Measurements from ENCODE around the gene LPP.
"Not testable (repeated sequence)": the region's sequence is repeated elsewhere in the genome, so short reads cannot be mapped to it uniquely, and the experiment has no call there.

LPP gene

GRCh38 chr3:188605905-188606304 lies 451.9 kb downstream of the LPP start:
- DNase-seq, result no peak

DNA sequence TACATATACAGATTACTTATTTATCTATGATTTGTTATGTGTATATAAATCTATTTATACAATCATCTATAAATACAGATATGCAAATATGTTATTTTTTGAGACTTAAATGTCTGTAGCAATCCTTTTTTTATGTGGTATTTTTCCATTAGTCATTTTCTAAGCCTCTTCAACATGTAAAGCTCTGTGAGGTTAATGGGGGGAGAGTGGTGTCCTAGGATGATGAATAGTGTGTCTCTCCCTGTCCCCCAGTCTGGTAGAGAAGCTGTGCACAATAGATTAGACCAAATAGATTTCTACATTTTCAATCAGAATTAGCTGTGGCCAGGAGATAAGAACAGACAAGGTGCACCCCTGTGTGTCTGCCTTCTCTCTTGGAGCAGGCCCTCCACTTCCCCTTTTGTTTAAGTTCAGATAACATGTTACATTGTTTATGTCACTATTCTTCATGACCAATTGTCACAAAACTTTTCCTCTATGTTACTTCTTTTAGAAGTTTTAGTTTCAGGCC lies 453.9 kb downstream of the LPP start:
- DNase-seq, result no peak

DNA sequence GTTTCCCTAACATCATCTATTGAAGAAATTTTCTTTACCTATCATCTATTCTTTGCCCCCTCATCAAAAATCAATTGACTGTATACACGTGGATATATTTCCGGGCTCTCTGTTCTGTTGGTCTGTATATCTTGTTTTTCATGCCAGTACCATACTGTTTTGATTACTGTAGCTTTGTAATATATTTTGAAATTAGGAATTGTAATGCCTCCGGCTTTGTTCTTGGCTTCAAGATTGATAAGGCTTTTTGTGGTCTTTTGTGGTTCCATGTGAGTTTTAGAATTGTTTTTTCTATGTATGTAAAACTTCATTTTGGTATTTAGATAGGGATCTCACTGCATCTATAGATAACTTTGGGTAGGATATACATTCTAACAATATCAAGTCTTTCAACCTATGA lies 454.4 kb downstream of the LPP start:
- DNase-seq, result no peak

DNA sequence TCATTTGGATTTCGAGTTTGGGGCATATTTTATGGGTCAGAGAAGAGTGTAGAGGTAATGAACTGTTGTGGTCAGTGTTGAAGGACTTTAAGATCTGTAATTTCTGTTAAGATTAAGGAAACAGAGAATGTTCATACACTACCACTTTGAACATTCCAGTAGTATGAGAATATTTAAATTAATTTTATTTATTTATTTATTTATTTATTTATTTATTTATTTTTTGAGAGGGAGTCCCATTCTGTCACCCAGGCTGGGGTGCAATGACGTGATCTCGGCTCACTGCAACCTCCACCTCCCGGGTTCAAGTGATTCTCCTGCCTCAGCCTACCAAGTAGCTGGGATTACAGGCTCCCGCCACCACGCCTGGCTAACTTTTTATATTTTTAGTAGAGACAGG lies 459.8 kb downstream of the LPP start:
- not testable (repeated sequence) for DNase-seq

DNA sequence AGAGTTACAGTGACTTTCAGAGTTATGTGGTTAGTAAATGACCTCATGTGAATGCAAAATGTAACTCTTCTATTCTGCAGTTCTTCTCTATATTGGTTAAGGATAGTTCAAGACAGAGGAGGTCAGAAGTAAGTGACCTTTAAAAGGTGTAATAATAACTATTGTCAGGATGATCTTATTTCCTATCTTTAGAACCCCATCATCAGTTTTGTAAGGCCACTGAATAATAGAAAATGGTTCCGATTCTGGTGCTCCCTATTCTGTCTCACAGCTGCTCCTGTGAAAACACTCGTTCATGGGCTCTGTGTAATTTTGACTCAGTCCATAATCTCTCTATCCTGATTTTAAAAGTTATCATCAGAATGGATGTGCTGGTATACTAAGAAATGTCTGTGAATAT lies 463.3 kb downstream of the LPP start:
- DNase-seq, result no peak

DNA sequence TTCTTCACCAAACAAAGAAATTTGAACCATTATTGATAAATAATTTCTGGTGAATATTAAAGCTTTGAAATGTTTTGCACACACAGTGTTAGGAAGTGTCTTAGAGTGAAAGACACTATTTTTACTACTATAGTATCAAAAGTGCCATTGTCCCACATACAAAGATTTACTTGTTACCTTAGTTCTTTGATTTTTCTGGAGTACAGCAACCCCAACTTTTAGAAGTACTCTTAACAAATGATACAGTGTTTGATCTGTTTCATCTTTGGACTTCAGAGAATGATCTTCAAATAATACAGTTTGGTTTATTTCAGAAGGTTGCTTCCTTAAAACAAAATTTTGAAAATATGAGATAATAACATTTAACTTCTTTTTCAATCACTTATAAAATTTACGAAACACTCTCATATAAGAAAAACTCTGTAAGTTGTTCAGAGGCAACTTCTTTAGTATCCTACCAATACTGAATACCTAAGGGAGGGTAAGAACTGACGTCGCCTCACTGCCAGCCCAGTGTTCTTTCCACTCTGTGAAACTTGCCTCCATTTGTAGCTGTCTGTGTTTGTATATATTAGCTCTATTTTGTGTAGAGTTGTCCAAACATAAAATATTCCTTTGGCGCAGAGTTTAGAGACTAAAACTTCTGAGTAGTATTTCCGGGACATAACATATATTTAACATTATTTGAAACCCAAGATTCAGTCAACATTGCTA lies 464.2 kb downstream of the LPP start:
- no peak for DNase-seq

- no peak for DNase-seq
Observed at GRCh38 chr3:188620752-188621151, 466.8 kb downstream of the LPP start.

DNA sequence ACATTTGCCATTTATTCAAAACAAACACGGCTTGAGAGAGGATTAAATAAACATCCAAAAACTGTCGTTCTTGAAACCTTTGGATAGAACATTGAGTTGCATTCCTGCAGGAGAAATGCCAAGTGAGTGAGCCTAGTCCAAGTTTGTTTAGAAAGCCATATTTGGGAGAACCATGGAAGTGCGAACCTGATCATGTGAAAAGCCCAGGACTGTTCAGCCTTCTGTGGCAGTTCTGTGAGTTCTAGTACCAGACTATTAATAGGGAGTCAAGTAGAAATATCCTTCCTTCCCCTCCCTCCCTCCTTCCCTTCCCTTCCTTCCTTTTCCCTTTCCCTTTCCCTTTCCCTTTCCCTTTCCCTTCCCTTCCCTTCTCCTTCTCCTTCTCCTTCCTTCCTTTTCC lies 470.4 kb downstream of the LPP start:
- DNase-seq, result no peak

DNA sequence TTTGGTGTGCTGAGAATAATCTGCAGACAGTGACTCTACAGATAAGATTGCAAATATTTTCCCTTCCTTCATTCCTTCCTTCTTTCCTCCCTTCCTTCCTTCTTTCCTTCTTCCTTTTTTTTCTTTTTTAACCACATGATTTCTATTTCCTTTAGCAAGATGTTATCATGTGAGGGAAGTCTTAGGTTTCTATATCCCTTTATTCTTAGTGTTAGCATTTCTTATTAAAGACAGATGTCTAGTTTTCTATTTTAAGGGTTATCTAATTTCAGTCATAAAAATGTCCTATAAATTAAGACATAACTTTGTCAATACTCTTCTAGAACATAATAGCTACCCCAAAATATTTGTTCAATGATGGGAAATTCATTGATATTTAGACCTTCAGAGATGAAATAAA lies 470.9 kb downstream of the LPP start:
- DNase-seq, result no peak

DNA sequence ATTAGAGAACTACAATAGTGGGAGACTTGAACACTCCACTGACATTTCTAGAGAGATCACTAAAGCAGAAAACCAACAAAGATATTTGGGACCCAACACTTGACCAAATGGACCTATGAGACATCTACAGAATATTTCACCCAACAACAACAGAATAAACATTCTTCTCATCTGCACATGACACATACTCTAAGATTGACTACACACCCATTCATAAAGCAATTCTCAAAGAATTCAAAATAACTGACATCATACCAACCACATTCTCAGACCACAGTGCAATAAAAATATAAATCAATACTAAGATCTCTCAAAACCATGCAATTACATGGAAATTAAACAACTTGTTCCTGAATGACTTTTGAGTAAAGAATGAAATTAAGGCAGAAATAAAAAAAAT lies 473.7 kb downstream of the LPP start:
- peak in 1 of 5 experiments; percentile 24 for DNase-seq

DNA sequence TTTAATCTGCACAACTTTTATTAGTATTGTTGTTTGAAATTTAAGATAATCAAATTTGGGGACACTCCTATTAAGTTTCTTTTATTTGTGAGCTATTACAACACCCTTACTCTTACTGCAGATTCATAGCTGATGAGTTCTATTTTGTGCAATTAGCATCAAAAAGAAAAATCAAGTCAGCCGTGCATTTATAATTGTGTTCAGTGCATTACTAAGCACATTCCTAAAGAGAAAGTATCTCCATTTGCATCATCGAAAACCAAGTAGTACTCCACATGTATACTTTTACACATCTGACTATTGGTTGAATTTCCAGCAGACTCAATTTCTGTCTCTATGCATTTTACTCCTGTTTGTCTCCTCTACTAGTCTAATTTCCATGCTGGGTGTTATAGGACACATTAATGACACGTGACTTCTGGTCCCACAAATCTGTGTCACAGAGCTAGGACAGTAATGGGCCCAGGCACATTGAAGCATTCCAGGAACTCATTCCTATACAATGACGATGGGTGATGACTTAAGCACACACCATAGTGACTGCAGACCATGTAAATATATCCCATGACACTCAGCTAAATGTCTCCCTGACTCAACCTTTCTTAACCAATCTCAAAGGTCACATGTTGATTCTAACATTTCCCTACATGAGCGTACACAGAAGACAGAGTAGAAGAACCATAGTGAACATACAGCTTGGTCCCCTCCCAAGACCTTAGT lies 477.5 kb downstream of the LPP start:
- DNase-seq, result no peak

GRCh38 chr3:188633206-188633605 lies 479.2 kb downstream of the LPP start:
- DNase-seq, result no peak

GRCh38 chr3:188634285-188634684 lies 480.3 kb downstream of the LPP start:
- no peak for DNase-seq

GRCh38 chr3:188635258-188636042 lies 481.5 kb downstream of the LPP start:
- DNase-seq, result no peak

- DNase-seq, result not testable (repeated sequence)
Observed at GRCh38 chr3:188636292-188636691, 482.3 kb downstream of the LPP start.

GRCh38 chr3:188641076-188641475 lies 487.1 kb downstream of the LPP start:
- no peak for DNase-seq

- no peak for DNase-seq
Observed at GRCh38 chr3:188643736-188644135, 489.8 kb downstream of the LPP start.

GRCh38 chr3:188646592-188646991 lies 492.6 kb downstream of the LPP start:
- DNase-seq, result peak in 1 of 5 experiments; percentile 32

DNA sequence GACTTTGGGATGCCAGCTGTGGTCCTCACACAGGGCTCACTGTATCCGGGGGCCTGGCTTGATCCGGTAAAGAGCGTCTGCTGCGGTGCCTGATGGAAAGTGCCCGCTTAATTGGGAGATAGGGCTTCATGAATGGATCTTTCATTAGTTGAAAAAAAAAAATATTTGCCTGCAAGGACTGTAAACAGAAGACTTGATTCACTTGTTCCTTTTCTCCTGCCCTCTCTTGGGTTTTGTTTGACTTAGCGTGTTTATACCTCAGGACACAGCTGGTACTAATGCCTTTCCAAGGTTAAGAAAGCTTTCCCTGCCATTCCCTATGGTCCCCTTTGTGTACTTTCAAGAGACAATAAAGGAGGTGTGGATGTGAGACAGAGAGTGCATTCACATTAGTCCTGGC lies 493.3 kb downstream of the LPP start:
- no peak for DNase-seq

DNA sequence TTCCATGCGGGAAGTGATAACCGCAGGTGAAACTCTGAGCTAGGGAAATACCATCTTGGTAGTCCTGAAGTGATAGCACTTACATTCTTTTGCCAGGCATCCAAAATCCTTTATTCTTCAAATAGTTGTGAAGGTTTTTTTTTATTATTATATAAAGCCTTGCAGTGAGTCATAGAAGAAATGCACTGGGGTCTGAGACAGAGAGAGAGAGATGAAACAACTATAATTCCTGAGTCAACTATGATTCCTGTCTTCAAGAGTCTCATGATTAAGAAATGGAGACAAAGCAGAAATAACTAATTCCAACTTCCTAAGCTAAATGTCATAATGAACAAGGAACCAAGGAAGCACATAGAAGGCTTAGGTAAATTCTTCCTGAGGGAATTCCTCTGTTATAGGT lies 495.6 kb downstream of the LPP start:
- DNase-seq, result no peak

DNA sequence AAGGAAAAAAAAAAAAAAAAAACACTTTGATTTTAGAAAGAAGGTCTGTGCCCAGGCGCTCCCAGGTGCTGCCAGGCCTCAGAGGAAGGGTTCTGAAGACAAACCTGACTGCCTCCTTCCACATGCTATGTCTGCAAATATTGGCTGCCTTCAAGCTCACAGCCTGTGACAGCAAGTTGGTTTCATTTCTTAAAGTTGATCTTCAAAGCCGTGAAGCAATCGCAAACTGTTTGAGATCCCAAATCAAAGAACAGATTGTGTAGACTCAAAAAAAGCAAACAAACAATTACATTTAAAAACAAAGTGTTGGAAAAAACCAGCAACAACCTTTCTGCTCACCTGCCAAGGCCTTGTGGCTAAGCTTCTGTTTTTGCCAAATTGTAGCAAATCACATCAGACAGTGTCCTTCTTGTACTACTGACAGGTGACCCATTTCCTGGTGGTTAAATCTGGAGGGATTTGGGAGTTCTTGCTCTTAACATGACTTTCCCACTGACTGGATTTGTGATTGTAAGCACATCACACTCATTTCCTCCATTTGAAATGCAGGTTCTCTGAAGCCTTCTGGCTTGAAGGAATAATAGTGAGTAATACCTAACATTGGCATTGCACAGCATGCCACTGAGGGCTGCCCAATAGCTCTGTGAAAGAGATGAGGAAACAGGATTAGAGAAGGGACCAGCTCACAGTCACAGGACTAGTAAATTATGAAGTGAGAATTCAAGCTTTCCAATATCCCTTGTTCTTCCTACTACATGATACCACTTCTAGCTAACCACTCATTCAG lies 502.4 kb downstream of the LPP start:
- DNase-seq, result no peak

DNA sequence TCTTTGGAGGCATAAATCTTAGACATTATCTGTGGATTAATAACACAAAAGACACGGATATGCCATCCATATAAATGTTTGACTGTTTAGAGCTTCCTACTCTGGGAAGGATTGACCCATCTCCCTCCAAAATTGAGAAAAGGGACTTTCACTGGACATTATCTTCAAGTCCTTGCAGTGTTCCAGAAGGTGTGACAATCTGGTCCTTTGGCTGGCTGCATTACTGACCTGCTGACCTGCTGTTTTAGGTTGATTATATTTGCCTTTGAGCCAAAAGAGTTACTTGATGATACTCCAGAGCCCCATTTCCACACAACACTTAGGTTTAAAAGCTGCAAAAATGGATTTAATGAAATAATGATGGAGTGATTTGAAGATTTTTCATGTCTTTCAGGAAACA lies 504.6 kb downstream of the LPP start:
- no peak for DNase-seq

Data from T-helper 2 cell (primary cell).